K562 (cell line): ENCODE results near the gene PLPP7.

Experiments
- CTCF ChIP-seq, 3 experiments: IDR thresholded peaks in 2 of 3; conservative IDR thresholded peaks in 1 of 3; 2 replicates each; pipeline ENCODE4 v1.5.1; 2011 to 2012; ENCODE audit warnings: low read length in 3 of 3, mild to moderate bottlenecking in 3 of 3, control low read depth in 2 of 3, improper control_type of control experiment in 1 of 3, inconsistent platforms in 1 of 3, low read depth in 1 of 3, mixed read lengths in 1 of 3, moderate library complexity in 1 of 3; ENCODE audit not compliant: insufficient read depth in 2 of 3
- KDM2B ChIP-seq: fragments of 250-450 bp; sonication (Bioruptor Pico); IDR thresholded peaks from 2 replicates; pipeline ENCODE4 v1.8.0; 2021; ENCODE audit warnings: mild to moderate bottlenecking, moderate library complexity
- REST ChIP-seq, 2 experiments: fragments of 450-650 bp; formaldehyde crosslinking in 1 of 2; IDR thresholded peaks; 2 replicates each; pipeline versions ENCODE4 v1.4.0 to v1.6.1; 2014 to 2020; ENCODE audit warnings: mild to moderate bottlenecking in 2 of 2, borderline replicate concordance in 1 of 2, low read depth in 1 of 2
- ZFP1 ChIP-seq: fragments of 450-650 bp; formaldehyde crosslinking; IDR thresholded peaks from 2 replicates; pipeline ENCODE4 v1.4.0; 2020; ENCODE audit warnings: mild to moderate bottlenecking, mixed read lengths

- TF ChIP-seq REST (IDR thresholded peaks at IDR 0.05; ENCODE audit: borderline replicate concordance): no peak
- TF ChIP-seq REST (CRISPR knock-in tag; IDR thresholded peaks at IDR 0.05; ENCODE audit: low read depth): no peak
- no peak for TF ChIP-seq ZFP1 (CRISPR knock-in tag)
- no peak for TF ChIP-seq KDM2B
- no peak for TF ChIP-seq CTCF (IDR thresholded peaks at IDR 0.05 in 2 of 3, conservative IDR thresholded peaks at IDR 0.05 in 1 of 3; ENCODE audit: insufficient read depth in 2 of 3, low read depth in 1 of 3, low read length in 3 of 3)
These were observed 18.9 kb downstream of the PLPP7 start for GRCh38 chr9:131308452-131308851.
